Astrocyte of the cerebellum (primary cell): ENCODE results near the gene ZNF841.
A peak's percentile ranks its signal among the peaks of the same experiment; 100 is the strongest.

Experiments used
- DNase-seq: peaks from one replicate; pipeline ENCODE4 v3.0.0-alpha.2; 2011; ENCODE audit warnings: low read depth
- H3K4me3 ChIP-seq: 2 replicates; pipeline ENCODE4 v1.5.1; 2011; ENCODE audit warnings: mild to moderate bottlenecking, low read depth, low read length, moderate library complexity
- CTCF ChIP-seq: IDR thresholded peaks from 2 replicates; pipeline ENCODE4 v1.5.1; 2012; ENCODE audit warnings: low read length, low read depth, moderate library complexity, mild to moderate bottlenecking; ENCODE audit errors: missing control alignments
- in situ Hi-C: cut with HindIII; loops from 2 replicates; pipeline ENCODE4 v1.10.0; 2017; ENCODE audit warnings: low sequenced_read_pairs

The ZNF841 gene

DNA sequence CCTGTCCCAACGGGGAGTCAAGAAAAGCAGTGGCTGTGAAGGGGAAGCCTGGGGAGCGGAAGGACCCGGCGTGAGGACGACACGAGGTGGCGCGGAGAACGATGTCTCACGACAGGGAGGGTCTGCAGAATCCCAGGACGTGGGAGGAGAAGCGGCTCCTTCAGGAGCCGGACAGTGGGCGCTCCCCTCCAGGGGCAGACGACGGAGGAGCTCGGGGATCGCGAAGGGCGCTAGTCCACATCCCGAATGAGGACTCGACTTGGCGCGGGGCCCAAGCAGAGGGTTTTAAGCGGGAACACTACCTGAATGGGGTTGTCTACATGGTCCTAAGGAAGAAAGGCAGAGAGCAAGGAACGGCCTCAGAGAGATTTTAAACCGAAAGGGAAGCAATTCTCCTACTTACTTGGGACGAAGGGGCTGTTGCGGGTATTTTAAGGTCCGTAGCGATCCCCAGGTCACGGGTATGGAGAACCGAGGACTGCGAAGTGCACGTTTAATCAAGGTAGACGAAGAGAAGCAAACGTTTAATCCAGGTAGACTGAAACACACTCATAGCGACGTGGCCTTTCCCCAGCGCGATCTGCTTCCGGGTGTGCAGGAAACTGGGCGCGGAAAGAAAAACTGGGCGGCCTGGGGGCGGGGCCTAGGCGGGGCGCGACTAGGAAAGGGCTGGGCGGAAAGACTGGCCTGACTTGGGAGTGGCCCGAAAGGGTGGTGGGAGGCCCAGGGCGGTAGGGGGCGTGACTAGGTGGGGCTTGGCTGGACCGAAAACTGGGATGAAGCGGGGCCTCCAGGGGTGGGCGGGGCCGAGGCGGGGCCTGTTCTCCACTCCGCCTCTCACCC lies at the start of gene ZNF841:
ZNF841 (minus strand) TSS at position 594 of the 843 bp plus-strand sequence. CDS start 10,964 bp downstream, outside the sequence.
- in situ Hi-C loops = no loop called here
- peak; percentile 80 for DNase-seq
- peak within 1 kb of the TSS; percentile 99 for H3K4me3 ChIP-seq
- no peak for TF ChIP-seq CTCF

- no peak for DNase-seq
- no peak overlapping the region for H3K4me3 ChIP-seq
- in situ Hi-C loops = no loop called here
- no peak for TF ChIP-seq CTCF
These were observed 46.5 kb upstream of the ZNF841 start for GRCh38 chr19:52142001-52142595.

- no peak overlapping the region for H3K4me3 ChIP-seq
- no peak for TF ChIP-seq CTCF
- in situ Hi-C loops = no loop called here
- DNase-seq = no peak
These were observed 45.6 kb upstream of the ZNF841 start for GRCh38 chr19:52141203-52141602.

- in situ Hi-C loops = no loop called here
- DNase-seq = no peak
- H3K4me3 ChIP-seq = peak overlapping the region; percentile 54
- no peak for TF ChIP-seq CTCF
These were observed 44.6 kb upstream of the ZNF841 start for GRCh38 chr19:52140032-52140710.

GRCh38 chr19:52139252-52140031 lies 43.9 kb upstream of the ZNF841 start, which contains the start of gene ZNF616:
Gene ZNF616 (minus strand): TSS chr19:52139938. CDS start chr19:52130512, 9,426 bp downstream.
- TF ChIP-seq CTCF = peak; percentile 68
- peak within 1 kb of the TSS; percentile 54 for H3K4me3 ChIP-seq
- in situ Hi-C loops = no loop called here
- peak; percentile 80 for DNase-seq

DNA sequence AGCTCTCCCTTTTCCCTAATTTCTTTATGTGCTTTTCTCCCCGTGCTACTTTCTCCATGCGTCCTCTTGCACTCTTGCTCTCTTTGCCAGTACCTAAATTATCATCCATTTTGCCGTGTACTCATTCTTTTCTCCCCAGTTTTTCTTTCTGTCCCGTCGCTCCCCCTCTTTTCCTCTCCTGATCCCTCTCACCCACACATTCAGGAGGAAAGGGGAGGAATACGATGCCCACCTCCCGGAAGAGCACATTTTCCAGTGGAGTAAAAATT lies 43.4 kb upstream of the ZNF841 start:
- DNase-seq = no peak
- no peak for TF ChIP-seq CTCF
- peak overlapping the region; percentile 54 for H3K4me3 ChIP-seq
- in situ Hi-C loops = no loop called here
